Heart right ventricle (tissue), 16 donors: ENCODE results near the gene TCF3. TPM values are rescaled to one million over a fixed set of nuclear protein-coding genes. Genes with fewer than 3 reads are reported as not detected.

ENCODE experiments used
- ATAC-seq, 8 donors: fragments of 200-7000 bp; cut with Tn5 transposase; one replicate each; pipeline ENCODE4 v1.9.1; 2020; ENCODE audit warnings: mild to moderate bottlenecking in 8 of 8, moderate library complexity in 8 of 8, moderate number of reproducible peaks in 1 of 8
- DNase-seq, 2 donors: peaks; one replicate each; pipeline ENCODE4 v3.0.0-alpha.2; 2020
- H3K27ac ChIP-seq, 10 donors: fragments of 200-600 bp; sonication (generic) in 2 of 10; one replicate each; pipeline versions ENCODE4 v1.5.0 to v1.8.0; 2020 to 2022; ENCODE audit warnings: mild to moderate bottlenecking in 3 of 10
- H3K27me3 ChIP-seq, 7 donors: fragments of 200-600 bp; one replicate each; pipeline ENCODE4 v1.8.0; 2021 to 2022; ENCODE audit warnings: mild to moderate bottlenecking in 2 of 7
- H3K36me3 ChIP-seq, 9 donors: fragments of 200-600 bp; sonication (generic) in 1 of 9; one replicate each; pipeline versions ENCODE4 v1.5.0 to v1.8.0; 2020 to 2022; ENCODE audit warnings: mild to moderate bottlenecking in 2 of 9
- H3K4me1 ChIP-seq, 9 donors: fragments of 200-600 bp; sonication (generic) in 1 of 9; one replicate each; pipeline versions ENCODE4 v1.5.0 to v1.8.0; 2020 to 2022; ENCODE audit warnings: mild to moderate bottlenecking in 4 of 9
- H3K4me3 ChIP-seq, 10 donors: fragments of 200-600 bp; sonication (generic) in 2 of 10; one replicate each; pipeline versions ENCODE4 v1.5.0 to v1.8.0; 2020 to 2022; ENCODE audit warnings: mild to moderate bottlenecking in 7 of 10, moderate library complexity in 2 of 10
- H3K9me3 ChIP-seq, 11 donors: fragments of 200-600 bp in 10 of 11; sonication (generic) in 2 of 11; one replicate each; pipeline versions ENCODE4 v1.5.0 to v1.8.0; 2013 to 2022; ENCODE audit warnings: mild to moderate bottlenecking in 2 of 11, control low read depth in 1 of 11, moderate library complexity in 1 of 11
- CTCF ChIP-seq, 9 donors: fragments of 200-600 bp; sonication (generic) in 2 of 9; IDR thresholded peaks; one replicate each; pipeline versions ENCODE4 v1.5.0 to v1.8.0; 2021 to 2022; ENCODE audit warnings: antibody characterized with exemption in 9 of 9, mild to moderate bottlenecking in 5 of 9, moderate library complexity in 1 of 9
- WGBS, 2 donors: extraction: QIAGEN DNeasy Blood & Tissue Kit; methylation state at CpG; one replicate each; pipeline ENCODE4 v1.1.7; 2013; ENCODE audit warnings: inconsistent platforms in 1 of 2; 5-methylcytosine and 5-hydroxymethylcytosine counted together
- intact Hi-C, 10 donors: fragments of 100-400 bp; cut with DNase I; formaldehyde crosslinking; loops; one replicate each; pipeline versions ENCODE4 v1.11.1 to v1.14.2; 2022
- polyA plus RNA-seq, 2 donors: library from polyadenylated mRNA; stranded (reverse); fragments of 200-250 nt; gene quantifications; one replicate each; pipeline ENCODE4 v1.2.3, GENCODE V29; 2013
- total RNA-seq, 10 donors: library from RNA; stranded (reverse); fragmentation: NEBNext Ultra II Directional in 3 of 10; extraction: Animal tissue kit (Norgen Biotek cat#: 25700) in 3 of 10; gene quantifications; one replicate each; pipeline versions ENCODE4 v1.2.1 to v1.2.4, GENCODE V29; 2021 to 2023
- donor health status: Arrhythmogenic right ventricular cardiomyopathy.
- donor health status: ischemic (EF 13 %, LVEDD 7.1; RV severe dilation, severe dysfunction).
- donor health status: healthy with polysubstance abuse.
- donor health status: DM: no; HTN: yes; CAD: no.
- donor health status: DM: no; HTN: no; CAD: no.
- donor health status: ischemic (EF 25% LVEDD 6.9; RV normal size, moderate dysfunction).
- donor health status: ischemic (EF 25% LVEDD 5.7; RV mildly dilated, moderate dysfunction).
- donor health status: healthy.
- donor health status: DM: yes; HTN: yes; CAD: no.
- donor health status: Ischemic cardiomyopathy.
- donor health status: ischemic (EF 35%, LVEDD 5.7; RV mildly dilated, moderate dysfunction).
- donor health status: nonischemic (EF 11% LVEDD 7.7; RV severe dilation, severe dysfunction).
- donor health status: DM: yes; HTN: yes; CAD: no.
- donor health status: PGD.
- donor health status: ischemic (EF 29% LVEDD 5.4; RV normal size, mild dysfunction).
- donor health status: nonischemic (EF 23%, LVEDD 6.1; RV moderate dilation, normal function).

Gene TCF3
- total and polyA plus RNA-seq, 12 donors: 12.4 to 38.1 (median 19.5) TPM

GRCh38 chr19:1656988-1657536, 4.6 kb upstream of the TCF3 start:
- WGBS, 2 donors: 87 to 96% methylated on average over 8 of the region's 8 CpGs
- peaks cover 0 to 8% (median 6%) of the 10 kb centered on the region in 9 donors for H3K4me1 ChIP-seq
- peaks cover 0 to 13% (median 4%) of the 10 kb centered on the region in 7 donors for H3K27me3 ChIP-seq
- no peaks in the 10 kb centered on the region for H3K9me3 ChIP-seq
- H3K27ac ChIP-seq: no peak overlapping the region
- no peak for TF ChIP-seq CTCF (IDR thresholded peaks at IDR 0.05)
- ATAC-seq (no peak), DNase-seq (no peak)
- no peaks in the 10 kb centered on the region for H3K36me3 ChIP-seq
- intact Hi-C loops: loop anchor here in 1 of 10 donors (10.0 kb wide), 1 partner anchor 52 kb away; the partner anchor contains the start of gene UQCR11
- no peak overlapping the region for H3K4me3 ChIP-seq

GRCh38 chr19:1655987-1656608, 3.7 kb upstream of the TCF3 start:
- H3K4me3 ChIP-seq: no peak overlapping the region
- H3K9me3 ChIP-seq: no peaks in the 10 kb centered on the region
- intact Hi-C loops: loop anchor here in 2 of 10 donors (2.0 to 10.0 kb wide), 2 partner anchors 47 to 51 kb away; partner anchors contain the start of gene UQCR11 (in 1 of the 2)
- TF ChIP-seq CTCF (IDR thresholded peaks at IDR 0.05): no peak
- DNase-seq (no peak), ATAC-seq (no peak)
- 79 to 84% methylated on average over 19 of the region's 19 CpGs for WGBS, 2 donors
- H3K36me3 ChIP-seq: no peaks in the 10 kb centered on the region
- H3K27me3 ChIP-seq: peaks cover 0 to 10% (median 0%) of the 10 kb centered on the region in 7 donors
- H3K4me1 ChIP-seq: peaks cover 0 to 12% (median 8%) of the 10 kb centered on the region in 9 donors
- H3K27ac ChIP-seq: no peak overlapping the region

- H3K9me3 ChIP-seq: no peaks in the 10 kb centered on the region
- intact Hi-C loops: loop anchor here in 2 of 10 donors (2.0 to 10.0 kb wide), 2 partner anchors 47 to 51 kb away; partner anchors contain the start of gene UQCR11 (in 1 of the 2)
- ATAC-seq (no peak), DNase-seq (no peak)
- WGBS, 2 donors: 89% methylated on average over 34 of the region's 34 CpGs
- peaks cover 0 to 10% (median 0%) of the 10 kb centered on the region in 7 donors for H3K27me3 ChIP-seq
- no peak for TF ChIP-seq CTCF (IDR thresholded peaks at IDR 0.05)
- no peak overlapping the region for H3K27ac ChIP-seq
- no peak overlapping the region for H3K4me3 ChIP-seq
- peaks cover 0 to 19% (median 15%) of the 10 kb centered on the region in 9 donors for H3K4me1 ChIP-seq
- H3K36me3 ChIP-seq: no peaks in the 10 kb centered on the region
These were observed 2.9 kb upstream of the TCF3 start for GRCh38 chr19:1655131-1655981.

GRCh38 chr19:1654178-1654792, 1.9 kb upstream of the TCF3 start:
- Histone ChIP-seq H3K9me3 (no peaks in the 10 kb centered on the region), H3K27ac (no peak overlapping the region), H3K4me1 (peaks cover 0 to 25% (median 16%) of the 10 kb centered on the region in 9 donors), H3K4me3 (no peak overlapping the region), H3K27me3 (peaks cover 0 to 10% (median 0%) of the 10 kb centered on the region in 7 donors), H3K36me3 (peaks cover 0 to 7% (median 0%) of the 10 kb centered on the region in 9 donors)
- ATAC-seq (no peak), DNase-seq (no peak)
- WGBS, 2 donors: 83 to 84% methylated on average over 18 of the region's 18 CpGs
- TF ChIP-seq CTCF (IDR thresholded peaks at IDR 0.05): no peak
- intact Hi-C loops: loop anchor here in 6 of 10 donors (2.0 to 10.0 kb wide), 3 partner anchors 45 to 49 kb away; partner anchors contain the start of gene UQCR11 (in 5 of the 6)
